ENCODE results near the gene FRMD3.

DNA sequence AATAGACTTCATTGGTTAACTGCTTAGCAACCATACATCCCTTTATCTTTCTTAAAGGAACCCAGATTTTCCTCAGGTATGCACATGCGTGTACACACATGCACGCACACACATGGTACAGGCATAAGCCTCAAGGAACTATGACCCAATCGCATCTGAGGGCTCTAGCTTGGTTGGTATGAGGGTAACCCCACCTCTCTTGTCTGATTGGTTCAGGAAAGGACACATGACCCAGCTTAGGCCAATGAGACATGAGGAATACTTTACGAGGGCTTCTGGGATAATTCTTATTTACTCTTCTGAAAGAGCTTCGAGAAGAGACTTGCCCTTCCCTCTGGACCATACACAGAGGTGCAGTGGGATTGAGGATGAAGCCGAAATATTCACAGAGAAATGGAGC lies 141.9 kb downstream of the FRMD3 start:
- TF ChIP-seq, protein P1, sequence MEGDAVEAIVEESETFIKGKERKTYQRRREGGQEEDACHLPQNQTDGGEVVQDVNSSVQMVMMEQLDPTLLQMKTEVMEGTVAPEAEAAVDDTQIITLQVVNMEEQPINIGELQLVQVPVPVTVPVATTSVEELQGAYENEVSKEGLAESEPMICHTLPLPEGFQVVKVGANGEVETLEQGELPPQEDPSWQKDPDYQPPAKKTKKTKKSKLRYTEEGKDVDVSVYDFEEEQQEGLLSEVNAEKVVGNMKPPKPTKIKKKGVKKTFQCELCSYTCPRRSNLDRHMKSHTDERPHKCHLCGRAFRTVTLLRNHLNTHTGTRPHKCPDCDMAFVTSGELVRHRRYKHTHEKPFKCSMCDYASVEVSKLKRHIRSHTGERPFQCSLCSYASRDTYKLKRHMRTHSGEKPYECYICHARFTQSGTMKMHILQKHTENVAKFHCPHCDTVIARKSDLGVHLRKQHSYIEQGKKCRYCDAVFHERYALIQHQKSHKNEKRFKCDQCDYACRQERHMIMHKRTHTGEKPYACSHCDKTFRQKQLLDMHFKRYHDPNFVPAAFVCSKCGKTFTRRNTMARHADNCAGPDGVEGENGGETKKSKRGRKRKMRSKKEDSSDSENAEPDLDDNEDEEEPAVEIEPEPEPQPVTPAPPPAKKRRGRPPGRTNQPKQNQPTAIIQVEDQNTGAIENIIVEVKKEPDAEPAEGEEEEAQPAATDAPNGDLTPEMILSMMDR (IDR thresholded peaks at IDR 0.05 in 8 of 11, conservative IDR thresholded peaks at IDR 0.05 in 3 of 11): no peak
- TF ChIP-seq POLR2AphosphoS5 (IDR thresholded peaks at IDR 0.05): no peak
